HL-60 (cell line): ENCODE results near the gene IFT80.

Source experiments
- CTCF ChIP-seq: IDR thresholded peaks from one replicate; pipeline ENCODE4 v1.5.1; 2011; ENCODE audit warnings: low read length, control low read depth, inconsistent platforms; ENCODE audit not compliant: insufficient read depth
- GABPA ChIP-seq: IDR thresholded peaks from 2 replicates; pipeline ENCODE4 v1.6.1; 2012; ENCODE audit warnings: low read depth

DNA sequence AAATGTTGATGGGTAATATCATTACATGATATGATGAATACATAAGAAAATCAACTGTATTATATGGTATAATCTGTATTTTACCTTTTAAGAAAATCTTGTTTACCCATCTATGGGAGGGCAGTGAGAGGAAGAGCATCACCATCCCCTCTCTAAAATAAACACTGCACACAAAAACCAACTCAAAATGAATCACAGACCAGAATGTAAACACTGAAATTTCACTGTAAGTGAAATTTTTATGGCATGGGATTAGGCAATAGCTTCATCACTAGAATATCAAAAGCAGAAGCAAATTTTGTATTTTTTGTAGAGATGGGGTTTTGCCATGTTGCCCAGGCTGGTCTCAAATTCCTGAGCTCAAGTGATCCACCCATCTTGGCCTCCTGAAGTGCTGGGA is 26.2 kb downstream of the IFT80 start:
- TF ChIP-seq GABPA (no peak), CTCF (no peak)
